Stromal cell of bone marrow (primary cell): ENCODE measurements around the gene GPATCH8.

Source experiments
- DNase-seq: peaks from one replicate; pipeline ENCODE4 v3.0.0-alpha.2; 2012; ENCODE audit warnings: low read depth

Gene GPATCH8

GRCh38 chr17:44353672-44354331 is 149.4 kb downstream of the GPATCH8 start:
- no peak for DNase-seq

- no peak for DNase-seq
Observed at GRCh38 chr17:44352828-44353671, 150.2 kb downstream of the GPATCH8 start.

- DNase-seq = no peak
Observed at GRCh38 chr17:44351961-44352827, 151.0 kb downstream of the GPATCH8 start.

- DNase-seq = no peak
Observed at GRCh38 chr17:44351464-44351863, 151.7 kb downstream of the GPATCH8 start.

- no peak for DNase-seq
Observed at GRCh38 chr17:44350733-44351226, 152.4 kb downstream of the GPATCH8 start.

- DNase-seq = no peak
Observed at GRCh38 chr17:44349553-44350070, 153.6 kb downstream of the GPATCH8 start.

- DNase-seq = no peak
Observed at GRCh38 chr17:44348988-44349364, 154.2 kb downstream of the GPATCH8 start.

- no peak for DNase-seq
Observed at GRCh38 chr17:44348234-44348987, 154.8 kb downstream of the GPATCH8 start.
